Measurements from ENCODE around the gene H2BK1. TPM values are rescaled to one million over a fixed set of nuclear protein-coding genes. Genes with fewer than 3 reads are reported as not detected.

Gene H2BK1
- total RNA-seq, 4 donors from 2014 or later, result not detected

- Histone ChIP-seq H3K4me3 (no peak overlapping the region), H3K27me3 (no peaks in the 10 kb centered on the region), H3K27ac (no peak overlapping the region), H3K36me3 (peaks cover 23 to 70% (median 28%) of the 10 kb centered on the region in 3 donors), H3K9me3 (no peaks in the 10 kb centered on the region), H3K4me1 (peaks cover 16 to 36% (median 18%) of the 10 kb centered on the region in 3 donors)
- intact Hi-C loops (cut with DNase I), result no loop called here
- DNase-seq, result no peak
- 84 to 87% methylated on average over 5 to 9 of the region's 13 CpGs for WGBS, 2 donors
- no peak for TF ChIP-seq CTCF (IDR thresholded peaks at IDR 0.05)
- TF ChIP-seq POLR2A (IDR thresholded peaks at IDR 0.05), result no peak
Measured at GRCh38 chr7:151236406-151236805, 26.1 kb upstream of the H2BK1 start.

- H3K36me3 ChIP-seq, result peaks cover 23 to 58% (median 28%) of the 10 kb centered on the region in 3 donors
- H3K9me3 ChIP-seq, result no peaks in the 10 kb centered on the region
- TF ChIP-seq POLR2A (IDR thresholded peaks at IDR 0.05), result no peak
- TF ChIP-seq CTCF (IDR thresholded peaks at IDR 0.05), result no peak
- 89 to 91% methylated on average over 7 to 14 of the region's 28 CpGs for WGBS, 2 donors
- H3K27me3 ChIP-seq, result no peaks in the 10 kb centered on the region
- peaks cover 16 to 37% (median 18%) of the 10 kb centered on the region in 3 donors for H3K4me1 ChIP-seq
- DNase-seq, result no peak
- H3K27ac ChIP-seq, result no peak overlapping the region
- H3K4me3 ChIP-seq, result no peak overlapping the region
- intact Hi-C loops (cut with DNase I), result no loop called here
Measured at GRCh38 chr7:151235091-151235787, 25.0 kb upstream of the H2BK1 start.

GRCh38 chr7:151233804-151234203 lies 23.5 kb upstream of the H2BK1 start:
- TF ChIP-seq CTCF (IDR thresholded peaks at IDR 0.05) (no peak), POLR2A (IDR thresholded peaks at IDR 0.05) (no peak)
- WGBS, 2 donors, result 67 to 93% methylated on average over 2 to 3 of the region's 9 CpGs
- peaks cover 19 to 44% (median 28%) of the 10 kb centered on the region in 3 donors for H3K36me3 ChIP-seq
- no peak for DNase-seq
- peak overlapping the region in 3 of 4 donors; percentile 81 to 100 (median 91) for H3K4me3 ChIP-seq
- no peaks in the 10 kb centered on the region for H3K9me3 ChIP-seq
- peaks cover 16 to 37% (median 18%) of the 10 kb centered on the region in 3 donors for H3K4me1 ChIP-seq
- peak overlapping the region in 1 of 4 donors; percentile 87 for H3K27ac ChIP-seq
- intact Hi-C loops (cut with DNase I), result no loop called here
- H3K27me3 ChIP-seq, result no peaks in the 10 kb centered on the region

- DNase-seq, result no peak
- Histone ChIP-seq H3K4me1 (peaks cover 18 to 43% (median 19%) of the 10 kb centered on the region in 3 donors), H3K36me3 (peaks cover 13 to 37% (median 25%) of the 10 kb centered on the region in 3 donors), H3K27ac (peak overlapping the region; percentile 85 to 90 (median 87)), H3K9me3 (no peaks in the 10 kb centered on the region), H3K4me3 (peak overlapping the region; percentile 81 to 100 (median 94)), H3K27me3 (no peaks in the 10 kb centered on the region)
- 5 to 17% methylated on average over 12 to 15 of the region's 36 CpGs for WGBS, 2 donors
- TF ChIP-seq POLR2A (IDR thresholded peaks at IDR 0.05) (no peak), CTCF (IDR thresholded peaks at IDR 0.05) (no peak)
- intact Hi-C loops (cut with DNase I), result no loop called here
Measured at GRCh38 chr7:151232917-151233701, 22.8 kb upstream of the H2BK1 start.
